Measurements from ENCODE around the gene INPP5A. TPM values are rescaled to one million over a fixed set of nuclear protein-coding genes. Genes with fewer than 3 reads are reported as not detected.

INPP5A gene
- total and polyA plus RNA-seq, 2 of the 13 experiments (the other 11 are each of a cell fraction or from before 2014, with no cell fraction given) = 17.5 to 37.9 TPM

DNA sequence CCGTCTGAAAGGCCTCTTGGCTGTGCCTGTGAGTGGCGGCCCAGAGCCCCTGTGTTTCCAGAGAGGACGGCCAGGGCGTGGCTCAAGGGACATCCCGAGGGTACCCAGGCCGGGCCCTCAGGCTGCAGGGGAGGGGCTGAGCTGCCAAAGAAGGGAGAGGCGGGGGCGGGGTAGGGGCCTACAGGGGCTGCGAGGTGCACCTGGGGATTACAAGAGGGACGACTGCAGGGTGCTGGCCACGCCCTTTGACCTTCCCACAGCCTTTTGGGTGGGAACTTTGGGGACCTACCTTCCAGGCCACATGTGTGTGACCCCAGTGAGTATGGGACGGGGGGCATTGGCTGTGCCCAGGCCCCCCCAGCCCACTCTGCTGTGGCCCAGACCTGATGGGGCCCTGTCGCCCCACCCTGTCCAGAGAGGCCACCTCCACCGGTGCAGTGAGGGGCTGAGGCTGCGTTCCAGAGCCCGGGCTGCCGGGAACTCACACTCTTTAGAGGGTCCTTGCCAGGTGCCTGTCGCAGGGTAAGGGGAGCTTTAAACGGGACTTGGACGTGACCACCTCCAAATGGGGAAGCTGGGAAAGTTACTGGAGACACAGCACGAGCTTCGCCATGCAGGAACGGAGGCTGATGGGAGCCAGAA, 267.3 kb downstream of the INPP5A start:
- intact Hi-C loops (cut with micrococcal nuclease; ENCODE audit: unreplicated experiment) (no loop called here), in situ Hi-C loops (cut with HindIII; ENCODE audit: extremely low pct_ligation_motif_present, low pct_unique_long_range_greater_than_20kb) (loop anchor here (5.0 kb wide), 1 partner anchor 153 kb away; no protein-coding TSS in a partner anchor)
- Histone ChIP-seq H3K79me2 (ENCODE audit: insufficient read depth, low read length) (no peaks in the 10 kb centered on the region), H3K36me3 (replicated peaks in 1 of 2; ENCODE audit: control insufficient read depth in 1 of 2, insufficient read depth in 2 of 2, low read length in 2 of 2) (no peaks in the 10 kb centered on the region), H3K4me3 (replicated peaks in 1 of 3; ENCODE audit: insufficient read depth in 1 of 3, low read depth in 2 of 3, low read length in 3 of 3) (no peak overlapping the region), H3K27ac (ENCODE audit: extremely low read length, insufficient read depth, low read length) (no peak overlapping the region), H3K4me2 (ENCODE audit: low read depth, low read length) (no peak overlapping the region), H2AFZ (ENCODE audit: low read length) (no peak overlapping the region), H3K27me3 (ENCODE audit: control insufficient read depth in 1 of 2, insufficient read depth in 2 of 2, low read length in 2 of 2) (peaks cover 7 to 49% of the 10 kb centered on the region in 2 experiments; a peak in 4 of 5 replicates), H4K20me1 (ENCODE audit: insufficient read depth, low read length) (no peaks in the 10 kb centered on the region), H3K4me1 (ENCODE audit: insufficient read depth, low read length) (no peaks in the 10 kb centered on the region), H3K9me3 (ENCODE audit: low read length) (no peaks in the 10 kb centered on the region), H3K9ac (ENCODE audit: insufficient read depth, low read depth, low read length) (no peak overlapping the region)
- ChIA-PET POLR2A (no interaction called here), CTCF (ENCODE audit: low intra/inter-chr PET ratio, low total read pairs) (no interaction called here)
- no peak for ATAC-seq
- BruUV-seq (replicated peaks) = no TSS peak
- no peak for FAIRE-seq
- no peak for TF ChIP-seq ERF (CRISPR knock-in tag; IDR thresholded peaks at IDR 0.05)
- no peak for DNase-seq (ENCODE audit: low spot score)
- WGBS (ENCODE audit: low lambda C conversion rate) = 17% methylated on average over 14 of the region's 23 CpGs

DNA sequence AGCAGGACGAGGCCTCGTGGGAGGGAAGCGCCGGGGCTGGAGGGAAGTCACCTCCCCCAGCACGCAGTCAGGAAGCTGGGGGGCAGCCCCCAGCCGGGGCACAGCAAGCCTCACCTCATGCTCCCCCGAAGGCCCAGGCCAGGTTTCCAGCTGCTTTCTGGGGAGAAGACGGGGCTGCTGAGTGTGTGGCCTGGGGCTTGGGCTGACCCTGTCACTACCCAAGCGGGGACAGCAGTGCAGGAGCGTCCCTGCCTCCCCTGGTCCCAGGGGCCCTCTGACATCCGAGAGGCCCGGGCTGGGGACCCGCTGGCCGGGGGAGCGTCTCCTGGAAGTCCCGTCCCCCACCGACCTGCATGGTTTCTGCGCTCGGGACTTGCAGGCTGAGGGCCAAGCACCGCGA, 268.0 kb downstream of the INPP5A start:
- ATAC-seq (no peak), FAIRE-seq (no peak), DNase-seq (ENCODE audit: low spot score) (no peak)
- Histone ChIP-seq H3K36me3 (replicated peaks in 1 of 2; ENCODE audit: control insufficient read depth in 1 of 2, insufficient read depth in 2 of 2, low read length in 2 of 2) (no peaks in the 10 kb centered on the region), H3K27me3 (ENCODE audit: control insufficient read depth in 1 of 2, insufficient read depth in 2 of 2, low read length in 2 of 2) (peaks cover 7 to 55% of the 10 kb centered on the region in 2 experiments; a peak in 4 of 5 replicates), H4K20me1 (ENCODE audit: insufficient read depth, low read length) (no peaks in the 10 kb centered on the region), H3K4me1 (ENCODE audit: insufficient read depth, low read length) (no peaks in the 10 kb centered on the region), H2AFZ (ENCODE audit: low read length) (no peak overlapping the region), H3K4me3 (replicated peaks in 1 of 3; ENCODE audit: insufficient read depth in 1 of 3, low read depth in 2 of 3, low read length in 3 of 3) (no peak overlapping the region), H3K27ac (ENCODE audit: extremely low read length, insufficient read depth, low read length) (no peak overlapping the region), H3K79me2 (ENCODE audit: insufficient read depth, low read length) (no peaks in the 10 kb centered on the region), H3K9ac (ENCODE audit: insufficient read depth, low read depth, low read length) (no peak overlapping the region), H3K4me2 (ENCODE audit: low read depth, low read length) (no peak overlapping the region), H3K9me3 (ENCODE audit: low read length) (no peaks in the 10 kb centered on the region)
- intact Hi-C loops (cut with micrococcal nuclease; ENCODE audit: unreplicated experiment) (no loop called here), in situ Hi-C loops (cut with HindIII; ENCODE audit: extremely low pct_ligation_motif_present, low pct_unique_long_range_greater_than_20kb) (no loop called here)
- WGBS (ENCODE audit: low lambda C conversion rate) = 28% methylated on average over 9 of the region's 21 CpGs
- ChIA-PET CTCF (ENCODE audit: low intra/inter-chr PET ratio, low total read pairs) (no interaction called here), POLR2A (no interaction called here)
- no TSS peak for BruUV-seq (replicated peaks)
- TF ChIP-seq FOXO1 (CRISPR knock-in tag; IDR thresholded peaks at IDR 0.05) (no peak), MBNL3 (CRISPR knock-in tag; conservative IDR thresholded peaks at IDR 0.05) (no peak), ZNF768 (CRISPR knock-in tag; IDR thresholded peaks at IDR 0.05) (no peak), STAG1 (CRISPR knock-in tag; IDR thresholded peaks at IDR 0.05) (no peak), ZNF207 (IDR thresholded peaks at IDR 0.05; ENCODE audit: borderline replicate concordance) (no peak), RARG (CRISPR knock-in tag; IDR thresholded peaks at IDR 0.05; ENCODE audit: low read depth) (no peak), ZNF589 (CRISPR knock-in tag; conservative IDR thresholded peaks at IDR 0.05) (no peak), YEATS4 (CRISPR knock-in tag; IDR thresholded peaks at IDR 0.05; ENCODE audit: borderline replicate concordance) (no peak), AHR (CRISPR knock-in tag; IDR thresholded peaks at IDR 0.05) (no peak)
- TF ChIP-seq, protein P1, sequence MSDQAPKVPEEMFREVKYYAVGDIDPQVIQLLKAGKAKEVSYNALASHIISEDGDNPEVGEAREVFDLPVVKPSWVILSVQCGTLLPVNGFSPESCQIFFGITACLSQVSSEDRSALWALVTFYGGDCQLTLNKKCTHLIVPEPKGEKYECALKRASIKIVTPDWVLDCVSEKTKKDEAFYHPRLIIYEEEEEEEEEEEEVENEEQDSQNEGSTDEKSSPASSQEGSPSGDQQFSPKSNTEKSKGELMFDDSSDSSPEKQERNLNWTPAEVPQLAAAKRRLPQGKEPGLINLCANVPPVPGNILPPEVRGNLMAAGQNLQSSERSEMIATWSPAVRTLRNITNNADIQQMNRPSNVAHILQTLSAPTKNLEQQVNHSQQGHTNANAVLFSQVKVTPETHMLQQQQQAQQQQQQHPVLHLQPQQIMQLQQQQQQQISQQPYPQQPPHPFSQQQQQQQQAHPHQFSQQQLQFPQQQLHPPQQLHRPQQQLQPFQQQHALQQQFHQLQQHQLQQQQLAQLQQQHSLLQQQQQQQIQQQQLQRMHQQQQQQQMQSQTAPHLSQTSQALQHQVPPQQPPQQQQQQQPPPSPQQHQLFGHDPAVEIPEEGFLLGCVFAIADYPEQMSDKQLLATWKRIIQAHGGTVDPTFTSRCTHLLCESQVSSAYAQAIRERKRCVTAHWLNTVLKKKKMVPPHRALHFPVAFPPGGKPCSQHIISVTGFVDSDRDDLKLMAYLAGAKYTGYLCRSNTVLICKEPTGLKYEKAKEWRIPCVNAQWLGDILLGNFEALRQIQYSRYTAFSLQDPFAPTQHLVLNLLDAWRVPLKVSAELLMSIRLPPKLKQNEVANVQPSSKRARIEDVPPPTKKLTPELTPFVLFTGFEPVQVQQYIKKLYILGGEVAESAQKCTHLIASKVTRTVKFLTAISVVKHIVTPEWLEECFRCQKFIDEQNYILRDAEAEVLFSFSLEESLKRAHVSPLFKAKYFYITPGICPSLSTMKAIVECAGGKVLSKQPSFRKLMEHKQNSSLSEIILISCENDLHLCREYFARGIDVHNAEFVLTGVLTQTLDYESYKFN (CRISPR knock-in tag; conservative IDR thresholded peaks at IDR 0.05) = no peak
- TF ChIP-seq, protein P2, sequence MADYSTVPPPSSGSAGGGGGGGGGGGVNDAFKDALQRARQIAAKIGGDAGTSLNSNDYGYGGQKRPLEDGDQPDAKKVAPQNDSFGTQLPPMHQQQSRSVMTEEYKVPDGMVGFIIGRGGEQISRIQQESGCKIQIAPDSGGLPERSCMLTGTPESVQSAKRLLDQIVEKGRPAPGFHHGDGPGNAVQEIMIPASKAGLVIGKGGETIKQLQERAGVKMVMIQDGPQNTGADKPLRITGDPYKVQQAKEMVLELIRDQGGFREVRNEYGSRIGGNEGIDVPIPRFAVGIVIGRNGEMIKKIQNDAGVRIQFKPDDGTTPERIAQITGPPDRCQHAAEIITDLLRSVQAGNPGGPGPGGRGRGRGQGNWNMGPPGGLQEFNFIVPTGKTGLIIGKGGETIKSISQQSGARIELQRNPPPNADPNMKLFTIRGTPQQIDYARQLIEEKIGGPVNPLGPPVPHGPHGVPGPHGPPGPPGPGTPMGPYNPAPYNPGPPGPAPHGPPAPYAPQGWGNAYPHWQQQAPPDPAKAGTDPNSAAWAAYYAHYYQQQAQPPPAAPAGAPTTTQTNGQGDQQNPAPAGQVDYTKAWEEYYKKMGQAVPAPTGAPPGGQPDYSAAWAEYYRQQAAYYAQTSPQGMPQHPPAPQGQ (CRISPR knock-in tag; IDR thresholded peaks at IDR 0.05; ENCODE audit: borderline replicate concordance) = no peak

Data from HepG2 (cell line).